Esophagus muscularis mucosa (tissue), 4 donors: Measurements from ENCODE around the gene TAX1BP1.

Experiments
- EP300 ChIP-seq: sonication (generic); formaldehyde crosslinking; IDR thresholded peaks from one replicate; pipeline ENCODE4 v1.6.1; 2017; ENCODE audit warnings: antibody characterized with exemption
- POLR2AphosphoS5 ChIP-seq, 2 donors: sonication (generic); formaldehyde crosslinking; IDR thresholded peaks; one replicate each; pipeline ENCODE4 v1.6.1; 2017; ENCODE audit warnings: antibody characterized with exemption in 2 of 2
- TF ChIP-seq, protein P1 (sequence below), 3 experiments: fragments of 200-600 bp in 2 of 3; fragments of 450-650 bp in 1 of 3; sonication (generic) in 2 of 3; IDR thresholded peaks; one replicate each; pipeline ENCODE4 v1.5.1; 2017 to 2019; ENCODE audit warnings: antibody characterized with exemption in 3 of 3, mild to moderate bottlenecking in 2 of 3, moderate library complexity in 1 of 3

DNA sequence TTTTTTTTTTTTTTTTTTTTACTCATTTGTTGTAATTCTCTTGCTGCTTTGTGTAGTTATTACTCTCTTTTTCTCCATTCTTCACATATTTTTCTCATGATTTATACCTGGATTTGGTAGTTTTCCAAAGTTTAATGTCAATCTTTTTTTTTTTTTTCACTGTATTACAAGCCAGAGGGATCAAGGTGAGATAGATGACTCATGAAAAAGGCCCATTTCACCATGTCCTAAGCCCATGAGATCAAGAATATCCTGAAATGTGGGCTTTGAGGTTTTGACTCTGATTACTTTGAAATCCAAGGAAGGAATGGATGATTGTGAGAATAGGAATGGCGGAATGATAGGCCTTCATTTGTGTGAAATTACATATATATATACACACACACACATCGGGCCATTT lies 31.1 kb downstream of the TAX1BP1 start:
- TF ChIP-seq, protein P1, sequence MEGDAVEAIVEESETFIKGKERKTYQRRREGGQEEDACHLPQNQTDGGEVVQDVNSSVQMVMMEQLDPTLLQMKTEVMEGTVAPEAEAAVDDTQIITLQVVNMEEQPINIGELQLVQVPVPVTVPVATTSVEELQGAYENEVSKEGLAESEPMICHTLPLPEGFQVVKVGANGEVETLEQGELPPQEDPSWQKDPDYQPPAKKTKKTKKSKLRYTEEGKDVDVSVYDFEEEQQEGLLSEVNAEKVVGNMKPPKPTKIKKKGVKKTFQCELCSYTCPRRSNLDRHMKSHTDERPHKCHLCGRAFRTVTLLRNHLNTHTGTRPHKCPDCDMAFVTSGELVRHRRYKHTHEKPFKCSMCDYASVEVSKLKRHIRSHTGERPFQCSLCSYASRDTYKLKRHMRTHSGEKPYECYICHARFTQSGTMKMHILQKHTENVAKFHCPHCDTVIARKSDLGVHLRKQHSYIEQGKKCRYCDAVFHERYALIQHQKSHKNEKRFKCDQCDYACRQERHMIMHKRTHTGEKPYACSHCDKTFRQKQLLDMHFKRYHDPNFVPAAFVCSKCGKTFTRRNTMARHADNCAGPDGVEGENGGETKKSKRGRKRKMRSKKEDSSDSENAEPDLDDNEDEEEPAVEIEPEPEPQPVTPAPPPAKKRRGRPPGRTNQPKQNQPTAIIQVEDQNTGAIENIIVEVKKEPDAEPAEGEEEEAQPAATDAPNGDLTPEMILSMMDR (IDR thresholded peaks at IDR 0.05), result no peak
- TF ChIP-seq EP300 (no peak), POLR2AphosphoS5 (IDR thresholded peaks at IDR 0.05) (no peak)
